Measurements from ENCODE around the gene CCS.

Gene CCS

DNA sequence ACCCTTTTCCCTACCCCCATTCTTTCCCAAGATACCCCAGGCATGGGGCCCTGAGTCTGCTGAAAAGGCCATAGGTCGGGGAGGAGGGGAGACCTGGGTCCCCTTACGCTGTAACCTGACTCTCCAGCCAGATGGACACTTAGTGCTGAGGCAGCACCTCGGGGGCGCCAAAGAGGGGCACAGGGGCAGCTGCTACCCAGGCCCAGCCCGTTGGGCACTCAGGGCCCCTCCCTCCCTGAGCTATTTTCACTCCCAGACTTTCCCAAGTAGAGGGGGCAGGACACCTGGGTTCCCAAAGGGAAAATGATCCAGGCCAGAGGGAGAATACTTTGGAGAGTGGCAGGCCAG, 45.3 kb upstream of the CCS start:
- no peak overlapping the region for H3K4me3 ChIP-seq (ENCODE audit: low read length)
- TF ChIP-seq, protein P1, sequence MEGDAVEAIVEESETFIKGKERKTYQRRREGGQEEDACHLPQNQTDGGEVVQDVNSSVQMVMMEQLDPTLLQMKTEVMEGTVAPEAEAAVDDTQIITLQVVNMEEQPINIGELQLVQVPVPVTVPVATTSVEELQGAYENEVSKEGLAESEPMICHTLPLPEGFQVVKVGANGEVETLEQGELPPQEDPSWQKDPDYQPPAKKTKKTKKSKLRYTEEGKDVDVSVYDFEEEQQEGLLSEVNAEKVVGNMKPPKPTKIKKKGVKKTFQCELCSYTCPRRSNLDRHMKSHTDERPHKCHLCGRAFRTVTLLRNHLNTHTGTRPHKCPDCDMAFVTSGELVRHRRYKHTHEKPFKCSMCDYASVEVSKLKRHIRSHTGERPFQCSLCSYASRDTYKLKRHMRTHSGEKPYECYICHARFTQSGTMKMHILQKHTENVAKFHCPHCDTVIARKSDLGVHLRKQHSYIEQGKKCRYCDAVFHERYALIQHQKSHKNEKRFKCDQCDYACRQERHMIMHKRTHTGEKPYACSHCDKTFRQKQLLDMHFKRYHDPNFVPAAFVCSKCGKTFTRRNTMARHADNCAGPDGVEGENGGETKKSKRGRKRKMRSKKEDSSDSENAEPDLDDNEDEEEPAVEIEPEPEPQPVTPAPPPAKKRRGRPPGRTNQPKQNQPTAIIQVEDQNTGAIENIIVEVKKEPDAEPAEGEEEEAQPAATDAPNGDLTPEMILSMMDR (conservative IDR thresholded peaks at IDR 0.05; ENCODE audit: low read depth, low read length), result no peak
- DNase-seq (ENCODE audit: low read depth), result no peak

DNA sequence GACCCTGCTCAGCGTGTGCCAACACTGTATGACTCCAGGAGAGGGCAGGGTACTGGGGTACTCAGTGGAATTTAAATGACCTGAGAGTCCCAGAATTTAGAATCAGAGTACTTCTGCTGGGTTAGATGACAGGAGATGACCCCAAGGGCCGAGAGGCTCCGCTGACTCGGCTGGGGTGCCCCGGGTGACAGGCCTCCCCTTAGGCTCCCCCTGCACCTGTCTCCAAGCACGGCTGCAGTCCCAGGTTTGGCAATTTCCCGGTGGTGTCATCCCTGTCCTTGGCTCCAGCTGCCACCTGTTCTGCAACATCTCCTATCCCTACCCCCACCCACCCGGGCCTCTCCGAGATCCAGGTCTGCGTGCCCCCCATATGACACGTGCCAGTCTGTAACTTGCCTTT, 44.9 kb upstream of the CCS start:
- no peak overlapping the region for H3K4me3 ChIP-seq (ENCODE audit: low read length)
- TF ChIP-seq, protein P1 (conservative IDR thresholded peaks at IDR 0.05; ENCODE audit: low read depth, low read length), result no peak
- DNase-seq (ENCODE audit: low read depth), result no peak

DNA sequence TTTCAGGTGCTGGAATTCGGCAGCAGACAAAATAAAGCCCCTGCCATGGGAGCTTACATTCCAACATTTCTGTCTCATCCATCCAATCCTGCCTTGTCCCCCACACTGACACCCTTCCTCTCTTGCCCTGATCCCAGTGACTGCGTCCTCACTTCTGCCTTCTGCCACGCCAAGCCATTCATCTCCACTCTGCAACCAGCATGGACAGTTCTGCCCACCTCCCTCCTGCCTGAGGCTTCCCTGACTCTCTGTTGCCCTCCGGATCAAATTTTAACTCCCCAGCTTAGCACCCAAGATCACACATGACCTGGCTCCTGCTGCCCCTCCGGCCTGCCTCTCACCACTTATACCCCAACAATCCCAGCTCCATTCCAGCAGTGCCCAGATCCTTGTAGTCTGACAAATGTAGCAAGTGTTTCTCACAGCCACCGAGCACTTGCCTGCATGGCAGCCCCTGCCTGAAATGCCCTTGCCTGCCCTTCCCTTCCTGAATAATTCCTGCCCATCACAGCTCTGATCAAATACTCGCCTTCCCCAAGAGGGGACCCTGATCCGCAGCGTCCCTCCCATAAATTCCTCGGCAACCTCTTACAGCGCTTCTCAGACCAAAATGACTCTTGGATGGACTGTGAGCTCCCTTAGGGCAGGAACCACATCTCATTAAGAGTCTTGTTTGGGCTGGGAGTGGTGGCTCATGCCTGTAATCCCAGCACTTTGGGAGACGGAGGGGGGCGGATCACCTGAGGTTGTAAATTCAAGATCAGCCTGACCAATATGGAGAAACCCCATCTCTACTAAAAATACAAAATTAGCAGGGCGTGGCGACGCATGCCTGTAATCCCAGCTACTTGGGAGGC, 44.0 kb upstream of the CCS start:
- TF ChIP-seq, protein P1 (conservative IDR thresholded peaks at IDR 0.05; ENCODE audit: low read depth, low read length), result no peak
- no peak overlapping the region for H3K4me3 ChIP-seq (ENCODE audit: low read length)
- no peak for DNase-seq (ENCODE audit: low read depth)

DNA sequence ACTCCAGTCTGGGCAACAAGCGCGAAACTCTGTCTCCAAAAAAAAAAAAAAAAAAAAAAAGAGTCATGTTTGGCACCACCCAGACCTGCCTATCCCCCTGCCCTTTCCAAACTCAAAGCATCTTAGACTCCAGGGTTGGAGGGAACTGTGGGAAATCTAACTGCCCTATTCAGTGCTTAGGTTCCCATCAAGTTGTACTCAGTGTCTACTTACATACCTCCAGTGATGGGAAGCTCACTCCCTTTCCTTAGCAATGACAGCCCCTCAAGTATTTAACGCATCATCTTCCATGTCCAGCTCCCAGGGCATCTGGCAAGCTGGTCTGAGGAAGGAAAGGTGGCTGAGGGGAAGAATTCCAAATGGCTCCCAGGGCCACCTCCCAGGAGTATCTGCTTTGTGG, 43.3 kb upstream of the CCS start:
- H3K4me3 ChIP-seq (ENCODE audit: low read length), result no peak overlapping the region
- DNase-seq (ENCODE audit: low read depth), result no peak
- TF ChIP-seq, protein P1 (conservative IDR thresholded peaks at IDR 0.05; ENCODE audit: low read depth, low read length), result no peak

DNA sequence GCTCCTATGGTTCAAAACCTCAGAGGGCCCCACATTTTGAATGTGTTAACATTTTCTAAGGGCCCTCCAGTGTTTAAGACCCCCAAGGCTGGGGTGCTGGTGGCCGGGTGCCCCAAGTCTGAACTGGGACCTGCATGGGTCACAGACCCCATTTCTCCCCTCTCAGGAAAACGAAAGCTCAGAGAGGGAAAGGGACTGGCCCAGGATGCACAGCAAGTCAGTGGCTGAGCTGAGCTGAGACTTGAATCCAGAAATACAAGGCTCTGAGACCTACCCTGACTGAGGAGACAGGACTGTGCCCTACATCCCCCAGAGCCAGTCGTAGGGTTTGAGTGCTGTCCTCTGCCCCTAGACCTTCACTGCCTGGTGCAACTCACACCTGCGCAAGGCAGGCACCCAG, 42.1 kb upstream of the CCS start:
- H3K4me3 ChIP-seq (ENCODE audit: low read length), result no peak overlapping the region
- DNase-seq (ENCODE audit: low read depth), result no peak
- TF ChIP-seq, protein P1 (conservative IDR thresholded peaks at IDR 0.05; ENCODE audit: low read depth, low read length), result no peak

DNA sequence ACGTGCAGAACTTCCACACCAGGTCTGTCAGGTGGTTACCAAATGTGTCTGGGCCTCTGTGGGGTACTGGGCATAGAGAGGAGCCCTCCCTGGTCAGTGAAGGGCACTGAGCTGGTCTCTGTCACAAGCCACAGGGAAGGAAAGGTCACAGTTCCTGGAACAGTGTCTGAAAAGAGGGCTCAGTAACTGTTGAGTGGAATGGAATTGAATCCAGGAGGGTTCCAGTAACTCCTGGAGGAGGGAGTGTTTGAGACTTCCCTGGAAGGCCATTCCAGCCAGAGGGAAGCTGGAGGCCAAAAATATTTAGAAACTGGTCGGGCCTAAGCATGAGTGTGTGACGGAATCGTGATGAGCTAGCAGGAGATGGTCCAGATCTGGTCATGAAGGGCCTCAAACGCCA, 38.4 kb upstream of the CCS start:
- H3K4me3 ChIP-seq (ENCODE audit: low read length), result no peak overlapping the region
- DNase-seq (ENCODE audit: low read depth), result no peak
- TF ChIP-seq, protein P1 (conservative IDR thresholded peaks at IDR 0.05; ENCODE audit: low read depth, low read length), result no peak

DNA sequence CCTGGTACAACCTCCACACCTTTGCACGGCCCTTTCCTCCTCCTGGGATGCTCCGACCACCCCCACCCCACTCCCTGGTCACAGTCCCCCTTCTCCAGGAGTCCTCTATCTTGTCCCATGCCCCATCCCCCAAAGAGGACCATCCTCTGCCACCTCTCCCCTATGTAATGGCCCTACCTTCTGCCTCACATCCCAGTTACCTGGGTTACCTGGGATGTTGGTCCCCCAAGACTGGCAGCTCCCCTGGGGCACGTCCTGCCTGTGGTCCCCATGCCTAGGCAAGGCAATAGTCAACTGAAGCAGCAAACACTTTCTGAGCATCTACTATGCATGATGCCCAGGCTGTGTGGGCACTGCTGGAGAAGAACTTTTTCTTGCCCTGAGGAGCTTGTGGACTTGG, 37.6 kb upstream of the CCS start:
- TF ChIP-seq, protein P1 (conservative IDR thresholded peaks at IDR 0.05; ENCODE audit: low read depth, low read length), result no peak
- DNase-seq (ENCODE audit: low read depth), result no peak
- H3K4me3 ChIP-seq (ENCODE audit: low read length), result no peak overlapping the region
